ENCODE measurements around the gene LSR. TPM values are rescaled to one million over a fixed set of nuclear protein-coding genes. Genes with fewer than 3 reads are reported as not detected.

The LSR gene
- polyA plus RNA-seq, 6 donors from 2014 or later, result 11.7 to 46.3 (median 34.8) TPM

DNA sequence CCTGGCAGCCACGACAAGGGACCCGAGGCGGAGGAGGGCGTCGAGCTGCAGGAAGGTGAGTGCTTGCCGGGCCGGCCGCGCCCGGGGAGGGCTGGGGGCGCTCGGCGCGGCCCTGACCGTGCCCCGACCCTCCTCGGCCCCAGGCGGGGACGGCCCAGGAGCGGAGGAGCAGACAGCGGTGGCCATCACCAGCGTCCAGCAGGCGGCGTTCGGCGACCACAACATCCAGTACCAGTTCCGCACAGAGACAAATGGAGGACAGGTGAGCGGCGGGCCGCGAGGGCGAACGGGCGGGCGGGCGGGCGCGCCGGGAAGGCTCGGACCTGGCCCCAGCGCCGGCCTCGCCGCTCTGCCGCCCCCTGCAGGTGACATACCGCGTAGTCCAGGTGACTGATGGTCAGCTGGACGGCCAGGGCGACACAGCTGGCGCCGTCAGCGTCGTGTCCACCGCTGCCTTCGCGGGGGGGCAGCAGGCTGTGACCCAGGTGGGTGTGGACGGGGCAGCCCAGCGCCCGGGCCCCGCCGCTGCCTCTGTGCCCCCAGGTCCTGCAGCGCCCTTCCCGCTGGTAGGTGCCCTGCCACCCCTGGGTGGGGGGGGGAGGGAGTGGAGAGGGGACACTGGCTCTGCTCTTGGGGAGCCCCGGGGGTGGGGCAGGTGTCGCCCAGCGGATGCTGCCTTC is 20.8 kb downstream of the LSR start:
- H3K9me3 Mint-ChIP-seq, result no peaks in the 10 kb centered on the region
- no peaks in the 10 kb centered on the region for H3K27me3 Mint-ChIP-seq
- H3K27ac Mint-ChIP-seq, result peak overlapping the region in 5 of 6 donors; percentile 10 to 95 (median 82)
- peaks cover 47 to 69% (median 65%) of the 10 kb centered on the region in 3 donors for H3K4me1 Mint-ChIP-seq
- peak; percentile 85 for DNase-seq
- H3K4me3 Mint-ChIP-seq, result peak overlapping the region; percentile 57 to 93 (median 82)
- H3K36me3 Mint-ChIP-seq, result peaks cover 5 to 26% of the 10 kb centered on the region in 2 donors
- ATAC-seq (ENCODE audit: low read depth in 2 of 2), result peak; percentile 66 to 71

GRCh38 chr19:35270381-35270811 is 21.6 kb downstream of the LSR start:
- H3K4me3 Mint-ChIP-seq, result peak overlapping the region in 7 of 8 donors; percentile 52 to 88 (median 77)
- H3K36me3 Mint-ChIP-seq, result peaks cover 6 to 26% of the 10 kb centered on the region in 2 donors
- peak overlapping the region in 4 of 6 donors; percentile 39 to 82 (median 60) for H3K27ac Mint-ChIP-seq
- H3K4me1 Mint-ChIP-seq, result peaks cover 43 to 69% (median 62%) of the 10 kb centered on the region in 3 donors
- ATAC-seq (ENCODE audit: low read depth in 2 of 2), result no peak
- H3K9me3 Mint-ChIP-seq, result no peaks in the 10 kb centered on the region
- no peak for DNase-seq
- no peaks in the 10 kb centered on the region for H3K27me3 Mint-ChIP-seq

DNA sequence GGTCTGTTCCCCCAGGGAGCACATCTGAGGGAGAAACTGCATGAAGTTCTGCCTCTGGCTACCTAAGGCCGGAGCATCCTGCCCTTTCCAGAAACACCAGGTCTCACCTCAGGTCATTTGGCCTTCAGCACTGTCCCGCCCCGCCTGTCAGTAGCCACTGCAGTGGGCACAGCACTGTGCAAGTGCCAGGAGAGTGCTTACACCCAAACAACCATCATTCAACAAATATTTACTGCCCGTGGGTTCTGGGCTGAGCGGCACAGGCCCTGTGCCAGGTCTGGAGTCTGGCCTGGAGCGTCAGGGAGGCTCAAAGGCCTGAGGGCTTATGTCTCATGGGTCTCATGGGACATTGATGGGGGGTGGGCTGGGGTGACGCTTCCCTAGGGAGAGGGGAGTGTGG is 22.7 kb downstream of the LSR start:
- Mint-ChIP-seq H3K27me3 (no peaks in the 10 kb centered on the region), H3K36me3 (peaks cover 13 to 26% of the 10 kb centered on the region in 2 donors), H3K4me1 (peaks cover 34 to 63% (median 51%) of the 10 kb centered on the region in 3 donors), H3K9me3 (no peaks in the 10 kb centered on the region), H3K27ac (peak overlapping the region in 4 of 6 donors; percentile 59 to 94 (median 84)), H3K4me3 (peak overlapping the region in 6 of 8 donors; percentile 39 to 82 (median 50))
- DNase-seq (no peak), ATAC-seq (ENCODE audit: low read depth in 2 of 2) (no peak)

- no peaks in the 10 kb centered on the region for H3K27me3 Mint-ChIP-seq
- peak; percentile 11 to 14 for ATAC-seq (ENCODE audit: low read depth in 2 of 2)
- H3K27ac Mint-ChIP-seq, result peak overlapping the region in 5 of 6 donors; percentile 50 to 94 (median 89)
- no peaks in the 10 kb centered on the region for H3K9me3 Mint-ChIP-seq
- H3K4me1 Mint-ChIP-seq, result peaks cover 37 to 63% (median 52%) of the 10 kb centered on the region in 3 donors
- H3K4me3 Mint-ChIP-seq, result peak overlapping the region; percentile 39 to 84 (median 70)
- peaks cover 13 to 26% of the 10 kb centered on the region in 2 donors for H3K36me3 Mint-ChIP-seq
- peak; percentile 57 for DNase-seq
Measured at GRCh38 chr19:35272122-35272719, 23.4 kb downstream of the LSR start.

DNA sequence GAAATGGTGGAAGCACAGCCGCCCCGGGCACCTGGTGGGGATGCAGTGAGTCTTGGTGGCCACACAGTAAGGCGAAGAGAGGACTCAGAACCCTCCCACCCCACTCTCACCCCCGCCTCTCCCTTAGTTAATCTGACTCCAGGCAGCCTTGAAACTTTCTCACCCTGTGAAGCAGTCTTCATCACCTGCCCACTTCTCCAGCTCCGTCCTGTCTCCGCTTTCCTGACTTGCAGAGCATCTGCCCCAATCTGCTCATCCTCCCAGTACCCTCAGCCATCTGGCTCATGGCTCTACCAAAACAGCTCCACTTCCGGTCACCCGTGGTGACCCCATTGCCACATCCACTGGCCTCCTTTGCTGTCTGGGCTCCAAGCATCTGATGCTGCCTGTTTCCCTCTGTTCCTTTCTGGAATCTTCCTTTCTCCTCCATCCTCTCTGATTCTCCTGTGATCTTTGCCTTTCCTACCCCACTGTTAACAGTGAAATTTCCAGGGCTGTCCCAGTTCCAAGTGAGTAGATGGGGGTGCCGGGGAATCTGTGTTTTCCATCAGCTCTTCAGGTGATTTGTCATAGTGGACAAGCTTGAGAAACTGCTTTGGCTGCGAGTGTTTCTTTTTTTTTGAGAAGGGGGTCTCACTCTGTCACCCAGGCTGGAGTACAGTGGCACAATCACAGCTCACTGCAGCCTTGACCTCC is 24.3 kb downstream of the LSR start:
- Mint-ChIP-seq H3K36me3 (peaks cover 13 to 26% of the 10 kb centered on the region in 2 donors), H3K27ac (peak overlapping the region in 4 of 6 donors; percentile 80 to 94 (median 88)), H3K27me3 (no peaks in the 10 kb centered on the region), H3K4me3 (peak overlapping the region in 4 of 8 donors; percentile 10 to 67 (median 49)), H3K4me1 (peaks cover 38 to 64% (median 52%) of the 10 kb centered on the region in 3 donors), H3K9me3 (no peaks in the 10 kb centered on the region)
- no peak for ATAC-seq (ENCODE audit: low read depth in 2 of 2)
- no peak for DNase-seq

DNA sequence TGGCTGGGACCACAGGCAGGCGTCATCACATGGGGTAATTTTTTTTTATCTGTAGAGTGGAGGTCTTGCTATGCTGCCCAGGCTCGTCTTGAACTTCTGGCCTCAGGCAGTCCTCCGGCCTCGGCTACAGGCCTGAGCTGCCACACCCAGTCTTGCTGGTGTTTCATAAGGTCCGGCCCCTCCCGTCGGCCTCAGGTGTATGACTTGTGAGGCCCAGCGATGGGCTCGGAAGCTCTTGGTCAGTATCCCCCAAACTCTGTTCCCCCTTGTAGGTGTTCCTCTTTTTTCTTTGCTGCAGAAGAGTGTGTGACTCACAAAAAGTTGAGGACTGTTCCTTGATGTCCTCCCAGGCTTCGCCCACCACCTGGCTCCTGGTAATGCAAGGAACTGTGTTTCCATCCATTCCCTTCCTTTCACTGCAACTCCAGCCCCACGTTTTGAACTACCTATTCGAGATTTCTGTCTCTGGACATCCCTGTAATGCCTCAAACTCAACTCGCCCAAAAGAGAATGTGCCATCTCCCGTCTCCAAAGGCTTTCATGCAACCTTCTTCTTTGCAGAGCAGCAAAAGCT is 25.0 kb downstream of the LSR start:
- ATAC-seq (ENCODE audit: low read depth in 2 of 2) (no peak), DNase-seq (no peak)
- Mint-ChIP-seq H3K36me3 (peaks cover 13 to 26% of the 10 kb centered on the region in 2 donors), H3K27ac (peak overlapping the region in 5 of 6 donors; percentile 39 to 86 (median 72)), H3K27me3 (no peaks in the 10 kb centered on the region), H3K9me3 (no peaks in the 10 kb centered on the region), H3K4me3 (peak overlapping the region in 3 of 8 donors; percentile 30 to 44 (median 42)), H3K4me1 (peaks cover 38 to 64% (median 52%) of the 10 kb centered on the region in 3 donors)

GRCh38 chr19:35274323-35274722 is 25.5 kb downstream of the LSR start:
- no peaks in the 10 kb centered on the region for H3K9me3 Mint-ChIP-seq
- DNase-seq (no peak), ATAC-seq (ENCODE audit: low read depth in 2 of 2) (no peak)
- H3K4me3 Mint-ChIP-seq, result peak overlapping the region in 1 of 8 donors; percentile 44
- H3K4me1 Mint-ChIP-seq, result peaks cover 38 to 64% (median 53%) of the 10 kb centered on the region in 3 donors
- H3K27me3 Mint-ChIP-seq, result no peaks in the 10 kb centered on the region
- H3K36me3 Mint-ChIP-seq, result peaks cover 13 to 26% of the 10 kb centered on the region in 2 donors
- peak overlapping the region in 3 of 6 donors; percentile 39 to 85 (median 73) for H3K27ac Mint-ChIP-seq

DNA sequence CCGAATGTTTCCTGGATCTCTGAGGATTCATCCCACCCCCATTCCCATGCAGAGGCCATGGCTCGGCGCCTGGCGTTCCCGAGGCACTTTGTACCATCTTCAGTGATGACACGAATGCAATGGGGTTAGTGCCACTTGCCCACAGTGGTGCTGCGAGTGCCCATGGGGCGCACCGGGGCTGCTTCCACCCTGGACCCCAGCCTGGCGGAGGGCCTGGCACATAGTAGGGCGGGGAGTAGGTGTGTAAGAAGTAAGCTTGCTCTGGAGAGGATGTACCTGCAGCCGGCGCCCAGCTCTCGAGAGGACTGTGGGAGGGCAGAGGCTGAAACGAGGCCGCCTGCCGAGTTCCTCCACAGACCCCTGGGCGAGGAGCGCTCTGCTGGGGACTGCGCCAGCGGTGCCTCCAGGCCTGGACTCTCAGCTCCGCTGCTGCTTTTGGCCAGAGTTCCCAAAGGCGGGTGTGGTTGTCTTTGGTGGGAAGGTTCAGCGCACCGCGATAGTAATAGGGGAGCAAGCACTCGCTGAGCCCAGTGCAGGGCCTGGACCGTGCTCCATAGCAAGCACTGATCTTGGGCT is 28.0 kb downstream of the LSR start:
- peaks cover 13 to 16% of the 10 kb centered on the region in 2 donors for H3K36me3 Mint-ChIP-seq
- no peaks in the 10 kb centered on the region for H3K27me3 Mint-ChIP-seq
- H3K4me1 Mint-ChIP-seq, result peaks cover 45 to 70% (median 64%) of the 10 kb centered on the region in 3 donors
- no peak for ATAC-seq (ENCODE audit: low read depth in 2 of 2)
- peak overlapping the region in 2 of 6 donors; percentile 24 to 27 for H3K27ac Mint-ChIP-seq
- no peak for DNase-seq
- H3K9me3 Mint-ChIP-seq, result no peaks in the 10 kb centered on the region
- H3K4me3 Mint-ChIP-seq, result no peak overlapping the region

- no peak for DNase-seq
- Mint-ChIP-seq H3K27ac (no peak overlapping the region), H3K4me3 (no peak overlapping the region), H3K36me3 (peaks cover 7 to 13% of the 10 kb centered on the region in 2 donors), H3K4me1 (peaks cover 48 to 68% (median 63%) of the 10 kb centered on the region in 3 donors), H3K27me3 (no peaks in the 10 kb centered on the region), H3K9me3 (no peaks in the 10 kb centered on the region)
- no peak for ATAC-seq (ENCODE audit: low read depth in 2 of 2)
Measured at GRCh38 chr19:35278578-35279284, 29.9 kb downstream of the LSR start.

- peaks cover under 1 to 7% of the 10 kb centered on the region in 2 donors for H3K36me3 Mint-ChIP-seq
- H3K9me3 Mint-ChIP-seq, result no peaks in the 10 kb centered on the region
- H3K4me1 Mint-ChIP-seq, result peaks cover 42 to 65% (median 60%) of the 10 kb centered on the region in 3 donors
- DNase-seq, result no peak
- no peak for ATAC-seq (ENCODE audit: low read depth in 2 of 2)
- no peaks in the 10 kb centered on the region for H3K27me3 Mint-ChIP-seq
- H3K4me3 Mint-ChIP-seq, result no peak overlapping the region
- H3K27ac Mint-ChIP-seq, result peak overlapping the region in 3 of 6 donors; percentile 32 to 83 (median 41)
Measured at GRCh38 chr19:35279374-35279773, 30.6 kb downstream of the LSR start.

- ATAC-seq (ENCODE audit: low read depth in 2 of 2) (peak in 1 of 2 donors; percentile 21), DNase-seq (peak; percentile 33)
- peak overlapping the region in 6 of 8 donors; percentile 12 to 86 (median 60) for H3K4me3 Mint-ChIP-seq
- peaks cover 41 to 63% (median 54%) of the 10 kb centered on the region in 3 donors for H3K4me1 Mint-ChIP-seq
- H3K9me3 Mint-ChIP-seq, result no peaks in the 10 kb centered on the region
- H3K36me3 Mint-ChIP-seq, result peaks cover 0 to 7% of the 10 kb centered on the region in 2 donors
- no peaks in the 10 kb centered on the region for H3K27me3 Mint-ChIP-seq
- peak overlapping the region; percentile 12 to 94 (median 85) for H3K27ac Mint-ChIP-seq
Measured at GRCh38 chr19:35279985-35280821, 31.4 kb downstream of the LSR start.
